Stimulated activated naive B cell treated with anti-CD40 and anti-IgM and Interleukin-4, amounts not matched to agents 10 μg/mL and 1 μg/mL and 100 μg/mL, for 72 hours (primary cell): Measurements from ENCODE around the gene C12orf76.
"Not testable (repeated sequence)": the region's sequence is repeated elsewhere in the genome, so short reads cannot be mapped to it uniquely, and the experiment has no call there.

Experiments
- ATAC-seq, 2 donors: fragments of 150-1000 bp; cut with Tn5 transposase; replicated peaks; 2 replicates each; pipeline ENCODE4 v1.10.0; 2021; ENCODE audit warnings: moderate library complexity in 1 of 2
- DNase-seq: peaks from one replicate; pipeline ENCODE4 v3.0.0; 2021
- H3K27ac Mint-ChIP-seq: one replicate; pipeline ENCODE4 v1.8.0; 2022; ENCODE audit warnings: mild to moderate bottlenecking, mixed read lengths
- H3K27me3 Mint-ChIP-seq, 2 donors: one replicate each; pipeline ENCODE4 v1.8.0; 2022; ENCODE audit warnings: mixed read lengths in 2 of 2
- H3K36me3 Mint-ChIP-seq, 2 donors: one replicate each; pipeline ENCODE4 v1.8.0; 2022; ENCODE audit warnings: mixed read lengths in 2 of 2, mild to moderate bottlenecking in 1 of 2
- H3K4me1 Mint-ChIP-seq, 2 donors: one replicate each; pipeline ENCODE4 v1.8.0; 2022; ENCODE audit warnings: mixed read lengths in 2 of 2, mild to moderate bottlenecking in 1 of 2
- H3K4me3 Mint-ChIP-seq, 2 donors: one replicate each; pipeline ENCODE4 v1.8.0; 2022; ENCODE audit warnings: mild to moderate bottlenecking in 2 of 2, mixed read lengths in 2 of 2, moderate library complexity in 1 of 2
- H3K9me3 Mint-ChIP-seq, 2 donors: one replicate each; pipeline ENCODE4 v1.8.0; 2022; ENCODE audit warnings: mixed read lengths in 2 of 2, mild to moderate bottlenecking in 1 of 2

The C12orf76 gene

DNA sequence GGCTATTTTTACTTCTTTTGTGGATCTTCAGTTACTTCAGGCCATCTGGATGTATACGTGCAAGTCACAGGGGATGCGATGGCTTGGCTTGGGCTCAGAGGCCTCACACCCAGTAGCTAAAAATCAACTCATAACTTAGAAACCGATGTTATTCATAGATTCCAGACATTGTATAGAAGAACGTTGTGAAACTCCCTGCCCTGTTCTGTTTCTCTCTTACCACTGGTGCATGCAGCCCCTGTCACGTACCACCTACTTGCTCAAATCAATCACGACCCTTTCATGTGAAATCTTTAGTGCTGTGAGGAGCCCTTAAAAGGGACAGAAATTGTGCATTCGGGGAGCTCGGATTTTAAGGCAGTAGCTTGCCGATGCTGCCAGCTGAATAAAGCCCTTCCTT lies 1.3 kb upstream of the C12orf76 start:
- not testable (repeated sequence) for ATAC-seq, H3K27me3 Mint-ChIP-seq, H3K36me3 Mint-ChIP-seq, H3K9me3 Mint-ChIP-seq, DNase-seq
- H3K27ac Mint-ChIP-seq, result peak overlapping the region; percentile 99
- H3K4me1 Mint-ChIP-seq, result peaks cover 27 to 46% of the 10 kb centered on the region in 2 donors
- peak overlapping the region in 1 of 2 donors; percentile 50 for H3K4me3 Mint-ChIP-seq

DNA sequence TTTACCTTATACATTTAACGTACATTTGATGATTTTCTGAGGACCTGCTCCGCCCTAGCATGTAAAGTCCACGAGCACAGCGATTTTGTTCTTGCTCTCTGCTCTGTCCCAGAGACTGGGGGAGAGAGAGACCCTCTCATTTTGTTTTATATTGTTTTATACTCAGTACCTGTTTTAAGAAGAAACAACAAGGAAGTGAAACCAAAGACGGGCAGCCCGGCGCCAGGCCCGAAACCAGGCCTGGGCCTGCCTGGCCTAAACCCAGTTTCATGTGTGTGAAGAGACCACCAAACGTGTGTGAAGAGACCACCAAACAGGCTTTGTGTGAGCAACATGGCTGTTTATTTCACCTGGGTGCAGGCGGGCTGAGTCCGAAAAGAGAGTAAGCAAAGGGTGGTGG lies 712 bp upstream of the C12orf76 start:
- H3K4me3 Mint-ChIP-seq, result peak overlapping the region; percentile 88 to 97
- peaks cover 27 to 46% of the 10 kb centered on the region in 2 donors for H3K4me1 Mint-ChIP-seq
- ATAC-seq (peak; percentile 34 to 45), DNase-seq (peak; percentile 57)
- peak overlapping the region; percentile 99 for H3K27ac Mint-ChIP-seq
- H3K27me3 Mint-ChIP-seq, H3K9me3 Mint-ChIP-seq, H3K36me3 Mint-ChIP-seq: not testable (repeated sequence)

DNA sequence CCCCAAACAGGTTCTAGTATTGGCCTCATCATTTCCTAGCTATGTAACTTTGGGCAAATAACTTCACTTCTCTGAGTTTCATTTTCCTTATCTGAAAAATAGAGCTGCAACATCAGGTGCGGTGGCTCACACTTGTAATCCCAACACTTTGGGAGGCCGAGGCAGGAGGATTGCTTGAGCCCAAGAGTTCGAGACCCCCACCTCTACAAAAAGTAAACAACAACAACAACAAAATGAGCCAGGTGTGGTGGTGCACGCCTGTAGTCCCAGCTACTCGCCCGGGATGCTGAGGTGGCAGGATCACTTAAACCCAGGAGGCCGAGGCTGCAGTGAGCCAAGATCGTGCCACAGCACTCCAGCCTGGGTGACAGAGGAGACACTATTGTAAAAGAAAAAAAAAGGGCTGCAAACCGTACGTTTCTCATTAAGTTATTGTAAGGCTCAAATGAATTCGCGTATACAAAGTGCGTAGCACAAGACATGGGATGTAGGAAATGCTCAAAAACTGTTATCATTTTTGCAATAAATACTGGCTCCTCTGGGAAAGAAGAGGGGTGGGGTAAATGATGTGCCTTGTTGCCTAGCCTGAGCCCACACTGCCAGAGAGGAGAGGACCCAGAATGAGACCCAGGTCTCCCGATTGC lies 903 bp downstream of the C12orf76 start:
- Mint-ChIP-seq H3K27me3 (no peaks in the 10 kb centered on the region), H3K4me3 (peak overlapping the region; percentile 88 to 97), H3K9me3 (peaks cover 0 to 3% of the 10 kb centered on the region in 2 donors), H3K27ac (peak overlapping the region; percentile 99), H3K36me3 (peaks cover 11% of the 10 kb centered on the region in 2 donors), H3K4me1 (peaks cover 33 to 52% of the 10 kb centered on the region in 2 donors)
- ATAC-seq (no peak), DNase-seq (no peak)

DNA sequence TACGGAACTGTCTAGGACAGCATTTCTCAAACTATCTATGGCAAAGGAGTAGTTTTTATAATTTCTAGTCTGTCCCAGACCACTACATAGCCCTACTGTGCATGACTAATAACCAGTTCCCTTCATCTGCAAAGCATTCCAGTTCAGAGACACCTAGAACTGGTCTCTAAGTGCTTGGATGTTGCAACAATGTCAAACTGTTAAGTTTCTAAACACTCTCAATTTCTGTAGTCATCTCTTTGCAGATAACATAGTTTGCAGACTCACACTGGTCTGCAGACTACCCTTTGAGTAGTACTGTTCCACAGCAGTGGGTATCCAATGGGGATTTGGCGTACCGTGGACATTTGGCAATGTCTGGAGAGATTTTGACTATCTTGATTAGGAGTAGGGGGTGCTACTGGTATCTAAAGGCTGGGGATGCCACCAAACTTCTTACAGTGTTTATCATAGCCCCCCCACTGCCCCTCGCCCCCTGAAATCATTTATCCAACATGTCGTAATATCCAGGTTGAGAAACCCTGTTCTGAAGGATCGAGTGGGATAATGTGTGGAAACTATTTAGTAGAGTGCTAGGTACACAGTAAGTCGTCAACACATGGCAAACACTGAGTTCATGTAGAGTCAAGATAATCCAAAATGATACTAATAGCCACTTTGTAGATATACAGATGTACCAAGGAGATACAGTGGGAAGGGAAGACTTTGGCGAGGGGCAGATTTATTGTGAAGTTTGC lies 1.7 kb downstream of the C12orf76 start:
- peak overlapping the region; percentile 8 to 25 for H3K4me3 Mint-ChIP-seq
- DNase-seq (no peak), ATAC-seq (no peak)
- H3K36me3 Mint-ChIP-seq, result peaks cover 14 to 16% of the 10 kb centered on the region in 2 donors
- no peak overlapping the region for H3K27ac Mint-ChIP-seq
- H3K4me1 Mint-ChIP-seq, result peaks cover 36 to 54% of the 10 kb centered on the region in 2 donors
- H3K9me3 Mint-ChIP-seq, result peaks cover 0 to 3% of the 10 kb centered on the region in 2 donors
- no peaks in the 10 kb centered on the region for H3K27me3 Mint-ChIP-seq

DNA sequence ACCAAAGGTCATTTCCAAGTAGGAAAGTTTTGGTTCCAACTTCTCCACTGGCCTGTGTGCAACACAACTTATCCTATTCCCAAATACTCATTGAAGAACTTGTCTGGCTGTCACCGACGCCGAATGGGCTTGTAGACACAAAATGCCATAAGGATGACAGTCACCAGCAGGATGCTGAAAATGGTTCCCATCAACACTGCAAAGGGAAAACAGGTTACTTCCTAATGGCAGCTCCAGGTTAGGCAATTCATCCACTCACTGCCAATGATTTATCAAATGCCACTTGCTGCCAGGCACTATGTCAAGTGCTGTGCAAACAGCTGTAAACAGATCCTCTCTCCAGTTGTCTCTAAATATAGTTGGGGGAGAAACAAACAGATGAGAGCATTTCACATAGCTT lies 6.1 kb downstream of the C12orf76 start:
- H3K4me1 Mint-ChIP-seq, result peaks cover 25 to 41% of the 10 kb centered on the region in 2 donors
- no peaks in the 10 kb centered on the region for H3K27me3 Mint-ChIP-seq

DNA sequence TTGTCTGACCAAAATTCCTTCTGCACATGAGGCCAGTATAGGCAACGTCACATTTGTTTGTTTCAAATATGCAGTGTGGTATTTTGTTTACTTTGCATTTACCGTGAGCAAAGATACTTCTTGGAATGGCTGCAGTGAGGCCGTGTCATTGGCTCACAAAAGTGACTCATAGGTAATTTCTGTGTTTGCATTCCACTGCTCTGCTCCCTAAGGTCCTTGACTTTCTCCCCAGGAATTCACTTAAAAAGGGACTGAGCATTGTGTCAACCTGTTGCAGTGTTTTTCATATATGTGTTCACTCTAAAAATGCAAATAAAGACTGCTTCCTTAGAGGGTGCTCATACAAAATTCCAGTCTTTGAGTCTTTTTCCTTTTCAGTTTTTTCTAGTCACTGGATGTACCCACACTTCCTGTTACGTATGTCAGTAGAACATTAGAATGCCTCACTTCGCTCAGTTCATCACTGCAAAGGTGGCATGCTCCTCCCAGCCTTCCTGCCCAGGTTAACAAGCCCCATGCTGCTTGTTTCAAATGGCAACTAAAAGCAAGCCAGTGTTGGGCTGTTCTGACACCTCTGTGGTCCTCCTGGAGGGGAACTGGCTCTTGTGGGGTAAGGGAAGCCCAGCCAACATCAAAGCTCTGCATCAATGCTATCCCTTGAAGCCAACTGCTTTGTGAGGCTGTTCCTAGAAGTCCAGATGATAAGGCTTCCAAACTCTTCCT lies 9.1 kb downstream of the C12orf76 start:
- H3K9me3 Mint-ChIP-seq, result no peaks in the 10 kb centered on the region
- ATAC-seq, result peak; percentile 19 to 23
- no peak for DNase-seq
- no peaks in the 10 kb centered on the region for H3K27me3 Mint-ChIP-seq
- H3K36me3 Mint-ChIP-seq, result peaks cover 55 to 56% of the 10 kb centered on the region in 2 donors
- H3K4me3 Mint-ChIP-seq, result peak overlapping the region in 1 of 2 donors; percentile 13
- H3K4me1 Mint-ChIP-seq, result peaks cover 27 to 46% of the 10 kb centered on the region in 2 donors
- peak overlapping the region; percentile 83 for H3K27ac Mint-ChIP-seq

More for the DNA sequence above, 6.1 kb downstream of the C12orf76 start:
- Mint-ChIP-seq H3K4me3 (no peak overlapping the region), H3K9me3 (no peaks in the 10 kb centered on the region), H3K36me3 (peaks cover 30 to 31% of the 10 kb centered on the region in 2 donors), H3K27ac (peak overlapping the region; percentile 69)
- ATAC-seq (no peak), DNase-seq (no peak)

DNA sequence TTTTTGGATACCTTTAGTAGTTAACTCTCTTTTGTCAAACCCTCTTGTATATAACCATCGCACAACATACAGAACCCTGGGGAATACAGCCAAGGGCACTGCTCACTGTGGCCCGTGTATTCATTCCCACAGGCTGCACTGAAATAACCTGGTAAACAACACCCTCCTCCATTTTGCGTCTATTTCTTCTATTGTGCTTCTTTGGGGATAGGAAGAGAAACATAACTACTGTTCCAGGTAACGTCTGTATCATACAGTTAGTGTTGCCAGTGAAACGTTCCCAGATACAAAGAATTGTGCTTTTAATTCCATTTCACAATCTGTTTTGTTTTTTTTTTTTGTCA lies 9.6 kb downstream of the C12orf76 start:
- Mint-ChIP-seq H3K27me3 (no peaks in the 10 kb centered on the region), H3K36me3 (peaks cover 58 to 61% of the 10 kb centered on the region in 2 donors), H3K4me3 (no peak overlapping the region), H3K27ac (no peak overlapping the region), H3K4me1 (peaks cover 27 to 46% of the 10 kb centered on the region in 2 donors), H3K9me3 (no peaks in the 10 kb centered on the region)
- DNase-seq (no peak), ATAC-seq (no peak)

DNA sequence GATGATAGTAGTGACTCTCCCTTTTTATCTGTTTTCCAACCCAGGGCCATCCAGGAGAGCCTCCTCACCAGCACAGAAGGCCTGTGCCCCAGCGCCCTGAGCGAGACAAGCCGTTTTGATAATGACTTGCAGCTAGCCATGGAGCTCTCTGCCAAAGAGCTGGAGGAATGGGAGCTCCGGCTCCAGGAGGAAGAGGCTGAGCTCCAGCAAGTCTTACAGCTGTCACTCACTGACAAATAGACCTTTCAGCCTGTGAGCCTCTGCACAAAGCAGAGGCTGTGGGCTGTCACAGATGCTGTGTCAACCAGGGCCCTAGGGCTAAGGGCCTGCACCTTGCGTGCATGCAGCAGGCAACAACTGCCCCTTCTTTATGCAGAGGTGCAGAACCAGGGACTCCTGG lies 11.0 kb downstream of the C12orf76 start:
- DNase-seq (no peak), ATAC-seq (no peak)
- H3K4me1 Mint-ChIP-seq, result peaks cover 20 to 34% of the 10 kb centered on the region in 2 donors
- peaks cover 59 to 61% of the 10 kb centered on the region in 2 donors for H3K36me3 Mint-ChIP-seq
- H3K27ac Mint-ChIP-seq, result no peak overlapping the region
- no peak overlapping the region for H3K4me3 Mint-ChIP-seq
- no peaks in the 10 kb centered on the region for H3K27me3 Mint-ChIP-seq
- H3K9me3 Mint-ChIP-seq, result no peaks in the 10 kb centered on the region

DNA sequence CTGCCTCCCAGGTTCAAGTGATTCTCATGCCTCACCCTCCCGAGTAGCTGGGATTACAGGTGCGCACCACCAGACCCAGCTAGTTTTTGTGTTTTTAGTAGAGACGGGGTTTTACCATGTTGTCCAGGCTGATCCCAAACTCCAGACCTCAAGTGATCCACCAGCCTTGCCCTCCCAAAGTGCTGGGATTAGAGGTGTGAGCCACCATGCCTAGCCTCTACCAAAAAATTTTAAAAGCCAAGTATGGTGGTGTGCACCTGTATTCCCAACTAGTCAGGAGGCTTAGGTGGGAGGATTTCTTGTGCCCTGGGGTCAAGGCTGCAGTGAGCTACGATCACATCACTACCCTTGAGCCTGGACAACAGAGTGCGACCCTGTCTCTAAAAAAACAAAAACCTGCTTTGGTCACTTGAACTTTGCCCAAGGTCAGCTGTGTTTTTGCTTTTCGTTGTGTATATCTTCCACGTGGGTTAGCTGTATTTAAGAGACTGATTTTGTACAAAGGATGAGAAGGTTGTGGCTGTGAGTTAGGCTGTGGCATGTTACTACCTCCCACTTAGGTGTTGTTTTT lies 12.7 kb downstream of the C12orf76 start:
- ATAC-seq (no peak), DNase-seq (no peak)
- Mint-ChIP-seq H3K27ac (peak overlapping the region; percentile 69), H3K27me3 (no peaks in the 10 kb centered on the region), H3K9me3 (no peaks in the 10 kb centered on the region), H3K4me3 (no peak overlapping the region), H3K4me1 (peaks cover 18 to 32% of the 10 kb centered on the region in 2 donors), H3K36me3 (peaks cover 56 to 60% of the 10 kb centered on the region in 2 donors)

DNA sequence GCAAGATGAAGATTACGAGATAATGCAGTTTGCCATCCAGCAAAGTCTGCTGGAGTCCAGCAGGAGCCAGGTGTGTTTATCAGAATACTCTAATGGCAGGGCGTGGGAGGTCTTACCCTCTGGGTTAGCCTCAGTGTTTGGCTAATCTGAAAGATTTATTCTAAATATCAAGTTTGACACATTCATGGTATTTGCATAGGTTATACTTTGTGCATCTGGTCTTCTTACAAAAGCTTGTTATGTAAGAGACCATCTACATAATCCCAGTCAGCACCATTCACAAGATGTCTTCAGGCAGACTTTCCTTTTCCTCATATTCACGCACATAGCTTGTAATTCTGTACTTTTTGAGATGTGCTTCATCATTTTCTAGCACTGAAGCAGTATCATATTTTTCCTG lies 14.4 kb downstream of the C12orf76 start:
- no peak overlapping the region for H3K27ac Mint-ChIP-seq
- no peak overlapping the region for H3K4me3 Mint-ChIP-seq
- no peaks in the 10 kb centered on the region for H3K27me3 Mint-ChIP-seq
- H3K9me3 Mint-ChIP-seq, result no peaks in the 10 kb centered on the region
- DNase-seq, result no peak
- no peak for ATAC-seq
- H3K36me3 Mint-ChIP-seq, result peaks cover 48 to 58% of the 10 kb centered on the region in 2 donors
- peaks cover 8 to 15% of the 10 kb centered on the region in 2 donors for H3K4me1 Mint-ChIP-seq

DNA sequence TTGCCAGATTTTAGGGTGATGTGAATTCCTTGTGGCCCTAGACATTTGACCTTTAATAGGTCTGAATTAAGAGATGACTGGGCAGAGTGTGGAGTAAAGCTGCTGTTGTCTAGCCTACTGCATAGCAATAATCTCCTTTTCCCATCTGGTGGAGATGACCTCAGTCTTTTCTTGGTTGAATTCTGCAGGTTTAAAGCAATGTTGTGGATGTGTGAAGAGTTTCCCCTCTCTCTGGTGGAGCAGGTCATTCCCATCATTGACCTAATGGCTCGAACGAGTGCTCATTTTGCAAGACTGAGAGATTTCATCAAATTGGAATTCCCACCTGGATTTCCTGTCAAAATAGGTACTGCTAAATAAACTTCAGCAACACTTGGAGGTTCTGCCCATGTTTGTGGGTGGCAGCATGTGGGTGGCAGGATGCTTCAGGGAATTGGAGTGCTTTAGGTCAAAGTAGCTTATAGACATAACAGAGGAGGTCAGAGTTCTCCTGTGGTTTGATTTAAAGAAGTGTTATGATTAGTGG lies 19.0 kb downstream of the C12orf76 start:
- ATAC-seq (no peak), DNase-seq (no peak)
- Mint-ChIP-seq H3K9me3 (no peaks in the 10 kb centered on the region), H3K36me3 (peaks cover 27 to 52% of the 10 kb centered on the region in 2 donors), H3K4me1 (no peaks in the 10 kb centered on the region), H3K27ac (peak overlapping the region; percentile 22), H3K27me3 (no peaks in the 10 kb centered on the region), H3K4me3 (no peak overlapping the region)

DNA sequence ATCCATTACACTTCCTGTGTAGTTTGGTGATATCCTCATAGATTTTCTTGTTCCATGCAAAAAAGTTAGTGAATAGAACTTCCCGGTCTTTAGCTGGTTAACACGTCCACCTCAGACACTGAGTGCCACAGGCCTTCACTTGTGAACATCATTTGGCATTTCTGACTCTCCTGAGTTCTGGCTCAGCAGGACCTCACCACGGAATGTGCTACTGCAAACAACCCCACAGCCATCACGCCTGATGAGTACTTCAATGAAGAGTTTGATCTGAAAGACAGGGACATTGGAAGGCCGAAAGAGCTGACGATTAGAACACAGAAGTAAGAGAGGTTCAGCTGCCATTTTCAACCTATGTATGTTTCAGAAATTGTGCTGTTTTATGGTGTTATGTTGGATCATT lies 20.0 kb downstream of the C12orf76 start:
- DNase-seq (no peak), ATAC-seq (no peak)
- Mint-ChIP-seq H3K4me3 (no peak overlapping the region), H3K4me1 (peaks cover 0 to 6% of the 10 kb centered on the region in 2 donors), H3K27me3 (no peaks in the 10 kb centered on the region), H3K36me3 (peaks cover 28 to 52% of the 10 kb centered on the region in 2 donors), H3K27ac (no peak overlapping the region), H3K9me3 (no peaks in the 10 kb centered on the region)

DNA sequence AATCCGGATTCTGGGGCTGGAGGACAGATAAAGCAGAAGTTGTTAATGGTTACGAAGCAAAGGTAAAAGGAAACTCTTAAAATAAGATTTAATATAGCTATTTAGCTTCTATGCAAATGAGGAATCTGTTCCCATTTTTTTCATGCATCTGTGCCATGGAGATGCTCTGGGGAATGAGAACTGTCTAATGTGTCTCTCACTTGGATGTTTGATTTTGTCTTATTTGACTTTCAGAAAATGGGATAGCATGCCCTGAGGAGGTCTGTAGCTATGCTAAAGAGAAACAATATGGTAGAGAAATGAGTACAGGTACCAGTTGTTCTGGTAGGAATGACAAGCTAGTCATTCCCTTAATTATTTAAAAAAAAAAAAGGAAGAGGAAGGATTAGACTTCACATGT lies 24.3 kb downstream of the C12orf76 start:
- no peak for DNase-seq
- Mint-ChIP-seq H3K27me3 (no peaks in the 10 kb centered on the region), H3K36me3 (peaks cover 44 to 60% of the 10 kb centered on the region in 2 donors), H3K4me1 (peaks cover 10% of the 10 kb centered on the region in 2 donors), H3K27ac (peak overlapping the region; percentile 79), H3K9me3 (no peaks in the 10 kb centered on the region), H3K4me3 (no peak overlapping the region)
- ATAC-seq, result no peak
